ENCODE data around the gene FBN2.

DNA sequence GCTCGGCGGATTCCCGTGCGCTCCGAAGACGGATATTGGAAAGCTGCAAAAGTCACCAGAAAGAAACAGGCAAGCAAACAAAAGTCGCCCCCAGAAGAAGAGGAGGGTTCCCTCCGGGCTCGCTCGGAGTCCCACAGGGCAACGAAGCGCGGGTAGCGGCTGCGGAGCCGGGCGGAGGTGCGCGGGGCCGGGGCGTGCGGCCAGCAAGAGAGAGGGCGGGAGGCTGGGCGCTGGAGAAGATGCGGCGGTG lies at the start of gene FBN2:
- TF ChIP-seq POLR2A (IDR thresholded peaks at IDR 0.05; ENCODE audit: low read length) (no peak), GATA1 (IDR thresholded peaks at IDR 0.05; ENCODE audit: low read depth, low read length) (no peak)
